Ramos (cell line): Measurements from ENCODE around the gene MPV17L2.
"Not testable (repeated sequence)": the region's sequence is repeated elsewhere in the genome, so short reads cannot be mapped to it uniquely, and the experiment has no call there.

ENCODE experiments used
- in situ Hi-C: fragments of 300-500 bp; cut with MboI; formaldehyde crosslinking; loops from one replicate; pipeline ENCODE4 v1.14.3; 2022; ENCODE audit warnings: low sequenced_read_pairs; ENCODE audit not compliant: unreplicated experiment

The MPV17L2 gene

DNA sequence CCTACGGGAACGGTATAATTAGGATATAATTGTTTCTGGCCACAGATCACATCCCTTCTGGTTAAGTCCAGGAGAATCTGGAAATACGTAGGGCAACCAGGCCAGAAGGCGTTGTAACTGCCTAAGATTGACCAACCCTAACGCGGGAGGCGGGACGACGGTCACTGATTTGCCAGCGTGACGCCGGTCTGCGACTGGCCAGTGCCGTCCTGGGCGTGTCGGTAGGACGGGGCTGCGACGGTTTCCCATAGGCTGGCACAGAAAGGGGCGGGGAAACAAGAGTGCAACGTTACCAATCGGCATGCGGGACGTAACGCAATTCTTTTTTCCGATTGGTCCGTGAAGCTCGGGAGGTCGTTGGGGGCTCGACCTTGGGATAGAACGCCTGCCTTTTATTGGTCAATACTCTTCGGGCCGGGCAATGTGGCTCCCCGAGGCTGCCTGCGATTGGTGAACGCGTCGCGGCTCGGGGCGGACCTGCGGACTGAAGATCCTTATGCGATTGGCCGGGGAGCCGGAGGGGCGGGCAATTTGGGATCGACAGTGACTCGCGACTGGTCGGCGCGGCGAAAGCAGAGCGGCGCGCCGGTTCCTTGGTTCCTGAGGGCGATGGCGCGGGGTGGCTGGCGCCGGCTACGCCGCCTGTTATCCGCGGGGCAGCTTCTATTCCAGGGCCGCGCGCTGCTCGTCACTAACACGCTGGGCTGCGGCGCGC is at the start of gene MPV17L2:
TSS of gene MPV17L2 (plus strand) at position 546 of the 715 bp plus-strand sequence. CDS start at position 610, 64 bp downstream.
- in situ Hi-C loops, result no loop called here

DNA sequence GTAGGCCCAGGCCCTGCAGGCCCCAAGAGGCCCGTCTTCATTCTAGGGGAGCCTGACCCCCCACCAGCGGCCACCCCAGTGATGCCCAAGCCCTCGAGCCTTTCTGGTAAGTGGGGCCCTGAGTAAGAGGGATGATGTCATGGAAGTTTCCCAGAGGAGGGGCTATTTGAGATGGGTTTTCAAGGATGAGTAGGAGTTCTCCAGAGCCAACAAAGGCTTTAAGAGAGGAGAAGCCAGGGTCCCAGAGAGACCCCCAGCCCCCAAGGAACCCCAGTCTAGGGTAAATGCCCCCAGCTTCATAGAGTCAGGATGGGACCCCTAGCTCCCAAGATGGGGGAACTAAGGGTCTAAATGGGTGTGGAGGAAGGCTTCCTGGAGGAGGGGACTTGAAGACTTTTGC is 49.1 kb upstream of the MPV17L2 start:
- in situ Hi-C loops, result no loop called here

- in situ Hi-C loops, result no loop called here
These were observed 48.7 kb upstream of the MPV17L2 start for GRCh38 chr19:18144361-18144760.

DNA sequence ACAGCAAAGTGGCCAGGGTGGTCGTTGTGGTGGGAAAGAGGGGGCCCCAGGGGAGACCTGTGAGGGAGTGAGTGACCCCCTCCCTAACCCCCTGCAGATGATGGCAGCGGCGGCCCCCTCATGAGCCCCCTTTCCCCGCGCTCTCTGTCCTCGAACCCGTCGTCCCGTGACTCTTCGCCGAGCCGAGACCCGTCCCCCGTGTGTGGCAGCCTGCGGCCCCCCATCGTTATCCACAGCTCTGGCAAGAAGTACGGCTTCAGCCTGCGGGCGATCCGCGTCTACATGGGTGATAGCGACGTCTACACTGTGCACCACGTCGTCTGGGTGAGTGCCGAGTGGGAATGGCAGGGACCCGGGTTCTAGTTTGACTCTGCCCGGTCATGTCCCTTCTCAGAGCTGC is 48.1 kb upstream of the MPV17L2 start:
- in situ Hi-C loops, result no loop called here

DNA sequence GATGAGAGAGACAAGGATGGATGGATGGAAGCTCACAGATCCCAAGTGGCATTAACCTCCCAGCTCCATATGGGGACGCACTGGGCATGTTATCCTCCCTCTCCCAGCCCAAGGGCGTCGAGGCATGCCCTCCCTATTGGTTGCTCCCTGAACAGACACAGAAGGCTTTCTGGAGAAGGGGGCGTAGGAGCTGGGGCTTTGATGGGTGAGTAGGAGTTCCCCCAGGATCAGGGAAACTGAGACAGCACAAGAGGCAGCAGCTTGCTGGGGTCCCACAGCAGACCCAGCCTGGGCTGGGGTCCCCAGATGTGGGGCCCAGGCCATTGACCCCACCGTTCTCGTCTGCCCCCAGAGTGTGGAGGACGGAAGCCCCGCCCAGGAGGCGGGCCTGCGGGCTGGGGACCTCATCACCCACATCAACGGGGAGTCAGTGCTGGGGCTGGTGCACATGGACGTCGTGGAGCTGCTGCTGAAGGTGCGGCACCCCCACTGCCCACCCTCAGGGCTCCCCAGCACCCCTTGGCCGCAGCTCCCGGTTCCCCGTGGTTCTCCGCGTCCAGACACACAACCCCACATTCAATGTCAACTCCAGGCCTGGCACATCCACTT is 47.5 kb upstream of the MPV17L2 start:
- in situ Hi-C loops, result no loop called here

DNA sequence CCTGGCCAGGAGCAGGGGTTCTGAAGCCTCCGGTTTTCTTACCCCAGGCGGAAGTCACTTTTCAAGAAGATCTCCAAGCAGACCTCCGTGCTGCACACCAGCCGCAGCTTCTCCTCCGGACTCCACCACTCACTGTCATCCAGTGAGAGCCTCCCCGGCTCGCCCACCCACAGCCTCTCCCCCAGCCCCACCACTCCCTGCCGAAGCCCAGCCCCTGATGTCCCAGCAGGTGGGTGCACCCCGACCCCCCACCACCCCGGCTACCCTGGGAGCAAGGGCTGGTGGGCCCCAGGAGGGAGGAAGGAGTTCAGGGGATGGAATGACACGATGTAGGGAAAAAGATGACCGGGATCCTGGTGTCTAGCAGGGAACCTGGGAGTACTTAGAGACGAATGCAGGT is 45.6 kb upstream of the MPV17L2 start:
- in situ Hi-C loops, result no loop called here

- in situ Hi-C loops, result no loop called here
These were observed 43.4 kb upstream of the MPV17L2 start for GRCh38 chr19:18149596-18149975.

GRCh38 chr19:18150776-18151624 is 42.0 kb upstream of the MPV17L2 start:
- in situ Hi-C loops, result no loop called here

- in situ Hi-C loops, result no loop called here
These were observed 40.6 kb upstream of the MPV17L2 start for GRCh38 chr19:18152442-18152816.

- in situ Hi-C loops, result no loop called here
These were observed 40.0 kb upstream of the MPV17L2 start, which contains the start of gene PIK3R2 for GRCh38 chr19:18152817-18153555. TSS of gene PIK3R2 (plus strand) at chr19:18153163. CDS start at chr19:18155880, 2,717 bp downstream.

DNA sequence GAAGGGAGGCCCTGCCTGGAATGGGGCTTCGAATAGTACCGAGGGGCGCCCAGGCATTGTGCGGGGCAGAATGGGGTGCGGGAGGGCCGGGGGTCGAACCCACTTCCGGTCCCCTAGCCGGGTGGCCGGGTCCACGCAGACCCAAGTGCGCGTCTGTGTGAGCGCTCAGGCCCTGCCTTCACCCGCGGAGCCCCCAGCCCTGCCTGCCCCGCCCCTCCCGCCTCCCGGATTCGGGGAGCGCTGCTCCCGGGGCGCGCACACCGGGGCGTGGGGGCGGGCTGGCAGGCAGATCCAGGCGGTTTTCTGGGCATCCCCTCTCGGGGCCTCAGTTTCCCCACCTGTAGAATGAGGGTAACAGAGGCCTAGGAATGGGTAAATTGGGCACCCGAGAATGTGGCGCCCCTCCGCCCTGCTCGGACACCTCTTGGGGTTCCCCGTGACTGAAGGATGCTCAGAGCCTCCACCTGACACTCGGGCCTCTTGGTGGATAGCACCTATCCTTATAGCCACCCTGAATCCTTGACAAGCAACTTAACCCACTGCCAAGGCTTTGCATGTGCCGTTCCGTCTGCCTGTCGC is 39.4 kb upstream of the MPV17L2 start:
- in situ Hi-C loops, result no loop called here

DNA sequence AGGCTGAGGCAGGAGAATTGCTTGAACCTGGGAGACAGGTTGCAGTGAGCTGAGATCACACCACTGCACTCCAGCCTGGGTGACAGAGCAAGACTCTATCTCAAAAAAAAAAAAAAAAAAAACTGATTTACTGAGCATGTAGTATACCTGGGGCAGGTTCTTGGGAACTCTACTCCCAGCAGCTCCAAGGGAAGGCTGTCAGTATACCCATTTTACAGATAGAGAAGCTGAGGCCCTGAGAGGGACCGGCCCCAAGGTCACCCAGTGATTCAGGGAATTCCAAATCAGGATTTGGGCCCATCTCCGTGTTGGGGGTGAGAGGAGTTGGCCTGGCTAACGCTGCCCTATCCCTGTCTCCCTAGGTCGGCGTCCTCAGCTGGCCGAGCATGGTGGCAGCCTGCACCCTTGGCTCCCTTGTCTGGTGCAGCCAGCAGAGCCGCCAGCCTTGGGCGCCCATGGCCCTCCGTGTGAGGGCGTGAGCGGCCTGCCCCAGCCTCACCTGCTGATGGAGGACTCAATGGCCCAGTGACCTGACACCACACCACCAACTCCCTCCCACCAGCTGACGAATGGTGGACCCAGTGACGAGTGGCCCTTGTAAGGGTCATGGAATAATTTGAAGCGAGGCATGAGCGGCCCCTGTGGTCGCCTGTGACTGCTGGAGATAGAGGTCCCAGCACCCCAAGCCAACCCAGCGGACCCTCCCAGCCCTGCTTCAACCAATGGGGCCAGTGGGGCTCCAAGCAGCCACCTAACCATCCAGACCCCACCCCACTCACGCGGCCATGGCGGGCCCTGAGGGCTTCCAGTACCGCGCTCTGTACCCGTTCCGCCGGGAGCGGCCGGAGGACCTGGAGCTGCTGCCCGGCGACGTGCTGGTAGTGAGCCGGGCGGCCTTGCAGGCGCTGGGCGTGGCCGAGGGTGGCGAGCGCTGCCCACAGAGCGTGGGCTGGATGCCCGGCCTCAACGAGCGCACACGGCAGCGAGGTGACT is 37.6 kb upstream of the MPV17L2 start:
- in situ Hi-C loops, result no loop called here

DNA sequence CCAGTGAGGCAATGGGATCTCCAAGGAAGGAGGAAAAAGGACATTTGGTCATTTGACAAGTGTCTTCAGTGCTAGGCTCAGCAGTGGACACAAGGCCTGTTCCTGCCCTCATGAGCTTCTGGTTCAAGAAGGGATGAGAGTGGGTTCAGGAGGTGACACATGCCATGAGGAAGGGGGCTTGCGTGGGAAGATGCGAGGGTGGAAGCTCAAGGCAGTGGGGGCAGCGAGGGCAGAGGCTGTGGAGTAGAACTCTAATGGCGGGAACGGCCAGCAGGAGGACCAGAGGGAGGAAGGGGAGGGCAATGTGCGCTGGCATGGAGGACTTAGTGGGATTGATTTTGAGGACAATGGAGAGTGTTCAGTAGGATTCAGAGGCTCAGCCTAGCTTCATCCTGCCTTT is 36.8 kb upstream of the MPV17L2 start:
- in situ Hi-C loops, result no loop called here

GRCh38 chr19:18156841-18157464 is 36.1 kb upstream of the MPV17L2 start:
- in situ Hi-C loops, result no loop called here

DNA sequence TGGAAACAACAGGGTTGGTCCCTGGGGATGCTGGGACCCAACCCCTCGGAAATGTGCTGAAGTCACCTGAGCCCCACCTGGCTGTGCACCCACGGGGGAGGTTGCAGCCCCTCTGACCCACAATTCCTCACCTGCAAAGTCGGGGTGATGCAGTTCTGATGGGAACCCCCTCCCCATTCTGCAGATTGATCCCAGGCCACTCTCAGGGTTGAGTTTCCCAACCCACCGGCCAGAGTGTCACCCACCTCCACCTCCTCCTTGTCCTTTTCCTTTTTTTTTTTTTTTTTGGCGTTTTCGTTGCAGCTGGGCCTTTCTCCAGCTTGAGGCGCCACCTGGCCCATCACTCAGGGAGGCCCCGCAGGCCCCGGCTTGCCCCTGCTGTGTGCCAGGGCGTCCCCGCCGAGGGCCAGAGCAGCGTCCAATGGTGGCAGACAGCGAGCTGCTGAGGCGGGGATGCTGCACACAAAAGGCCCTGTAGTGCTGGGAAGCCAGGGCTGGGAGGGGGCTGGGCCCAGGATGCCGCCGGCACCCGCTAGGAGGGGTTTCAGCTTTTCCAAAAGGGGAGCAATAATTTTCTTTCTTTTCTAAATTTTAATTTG is 35.5 kb upstream of the MPV17L2 start:
- in situ Hi-C loops, result no loop called here

GRCh38 chr19:18158467-18158866 is 34.6 kb upstream of the MPV17L2 start:
- in situ Hi-C loops, result no loop called here

- in situ Hi-C loops, result not testable (repeated sequence)
These were observed 33.9 kb upstream of the MPV17L2 start for GRCh38 chr19:18159059-18159616.

- in situ Hi-C loops, result loop anchor here (10.0 kb wide), 1 partner anchor 155 kb away; the partner anchor contains the start of gene ARRDC2
These were observed 33.2 kb upstream of the MPV17L2 start for GRCh38 chr19:18159810-18160209.
